Measurements from ENCODE around the gene PRIMPOL. TPM values are rescaled to one million over a fixed set of nuclear protein-coding genes. Genes with fewer than 3 reads are reported as not detected.

The PRIMPOL gene
- total and polyA plus RNA-seq, 9 of the 15 experiments (the other 6 are each of a cell fraction or from before 2014, with no cell fraction given), result 11.0 to 32.0 (median 16.1) TPM

GRCh38 chr4:184680698-184681097 lies 31.2 kb downstream of the PRIMPOL start:
- no peak overlapping the region for H3K9ac ChIP-seq (ENCODE audit: insufficient read depth in 1 of 2, low read depth in 2 of 2, low read length in 2 of 2)
- no peak for DNase-seq (ENCODE audit: extremely low read depth in 1 of 4, low spot score in 3 of 4)
- no peak overlapping the region for H3K4me2 ChIP-seq (ENCODE audit: insufficient read depth, low read length)
- no peak overlapping the region for H3K4me3 ChIP-seq
- in situ Hi-C loops (cut with MboI), result no loop called here
- H3K9me1 ChIP-seq (ENCODE audit: control insufficient read depth, insufficient read depth, low read length), result peaks cover 5% of the 10 kb centered on the region
- POLR2A ChIA-PET, result no interaction called here
- 94% methylated on average over 9 of the region's 9 CpGs for WGBS (ENCODE audit: insufficient coverage, low coverage, missing lambda C conversion rate)
- BruUV-seq (replicated peaks), result no TSS peak
- no peaks in the 10 kb centered on the region; the same call in 2 of the 3 replicates for H3K36me3 ChIP-seq (ENCODE audit: control insufficient read depth, insufficient read depth, low read length)
- H3K27me3 ChIP-seq (ENCODE audit: control insufficient read depth in 2 of 2, insufficient read depth in 2 of 2, low read length in 2 of 2), result no peaks in the 10 kb centered on the region
- TF ChIP-seq MTA1 (IDR thresholded peaks at IDR 0.05; ENCODE audit: borderline replicate concordance), result no peak
- no peak for TF ChIP-seq ZNF407 (IDR thresholded peaks at IDR 0.05; ENCODE audit: low read depth)
- TF ChIP-seq FOXK2 (conservative IDR thresholded peaks at IDR 0.05 in 1 of 2, IDR thresholded peaks at IDR 0.05 in 1 of 2; ENCODE audit: low read depth in 2 of 2), result no peak
- TF ChIP-seq PYGO2 (tag; IDR thresholded peaks at IDR 0.05), result no peak
- TF ChIP-seq ARID4B (CRISPR knock-in tag; IDR thresholded peaks at IDR 0.05), result no peak
- no peak overlapping the region for H2AFZ ChIP-seq (ENCODE audit: low read depth, low read length)
- no peak for FAIRE-seq
- H4K20me1 ChIP-seq (replicated peaks; ENCODE audit: control insufficient read depth, insufficient read depth, low read length), result no peaks in the 10 kb centered on the region
- intact Hi-C loops (cut with micrococcal nuclease), result no loop called here
- CTCF ChIA-PET (ENCODE audit: low intra/inter-chr PET ratio), result no interaction called here
- no peak for ATAC-seq
- peaks cover 11 to 13% of the 10 kb centered on the region in 2 experiments; a peak in 4 of 5 replicates for H3K4me1 ChIP-seq (replicated peaks in 1 of 2; ENCODE audit: control insufficient read depth in 2 of 2, insufficient read depth in 2 of 2, low read length in 2 of 2)
- no peak overlapping the region for H3K27ac ChIP-seq (ENCODE audit: extremely low read depth, low read depth, low read length)
- 0 out of 2 replicates have a peak, but pooled peaks cover 3% of the 10 kb centered on the region for H3K9me3 ChIP-seq (replicated peaks; ENCODE audit: control insufficient read depth, insufficient read depth, low read depth, low read length)
- no peaks in the 10 kb centered on the region for H3K79me2 ChIP-seq (ENCODE audit: control insufficient read depth, insufficient read depth, low read length)

All from K562 (cell line).